SK-MEL-5 (cell line): Measurements from ENCODE around the gene RCCD1. TPM values are rescaled to one million over a fixed set of nuclear protein-coding genes. Genes with fewer than 3 reads are reported as not detected.
A peak's percentile ranks its signal among the peaks of the same experiment; 100 is the strongest.

ENCODE experiments used
- DNase-seq: peaks from one replicate; pipeline ENCODE4 v3.0.0-alpha.2; 2016; ENCODE audit warnings: low read depth, low spot score
- in situ Hi-C: cut with HindIII; loops from 2 replicates; pipeline ENCODE4 v1.10.0; 2016; ENCODE audit warnings: low sequenced_read_pairs, high pct_unique_total_duplicates, low pct_unique_long_range_greater_than_20kb
- total RNA-seq: library from RNA; depleted of rRNA; stranded (reverse); fragments of >200 nt; shearing (Covaris generic); gene quantifications from 2 replicates; pipeline ENCODE4 v1.2.3, GENCODE V29; 2014

The RCCD1 gene
- total RNA-seq, 1 experiment from 2014 or later: 9.9 TPM

- in situ Hi-C loops: no loop called here
- no peak for DNase-seq
Measured at GRCh38 chr15:90953947-90954711, 555 bp upstream of the RCCD1 start.

GRCh38 chr15:90955624-90956273, 1.1 kb downstream of the RCCD1 start:
- no peak for DNase-seq
- in situ Hi-C loops: no loop called here

- peak; percentile 44 for DNase-seq
- in situ Hi-C loops: no loop called here
Measured at GRCh38 chr15:90956274-90957030, 1.8 kb downstream of the RCCD1 start.

- in situ Hi-C loops: no loop called here
- no peak for DNase-seq
Measured at GRCh38 chr15:90957031-90957790, 2.5 kb downstream of the RCCD1 start.

GRCh38 chr15:90957791-90958190, 3.1 kb downstream of the RCCD1 start:
- no peak for DNase-seq
- in situ Hi-C loops: no loop called here

GRCh38 chr15:90959028-90959595, 4.4 kb downstream of the RCCD1 start:
- no peak for DNase-seq
- in situ Hi-C loops: no loop called here

- in situ Hi-C loops: no loop called here
- DNase-seq: no peak
Measured at GRCh38 chr15:90959894-90960293, 5.2 kb downstream of the RCCD1 start.

GRCh38 chr15:90960298-90961091, 5.8 kb downstream of the RCCD1 start:
- no peak for DNase-seq
- in situ Hi-C loops: no loop called here

GRCh38 chr15:90962021-90962420, 7.3 kb downstream of the RCCD1 start:
- in situ Hi-C loops: no loop called here
- DNase-seq: no peak

- in situ Hi-C loops: no loop called here
- DNase-seq: no peak
Measured at GRCh38 chr15:90966262-90966661, 11.6 kb downstream of the RCCD1 start.

GRCh38 chr15:90967206-90967605, 12.5 kb downstream of the RCCD1 start:
- in situ Hi-C loops: no loop called here
- DNase-seq: no peak

- in situ Hi-C loops: no loop called here
Measured at GRCh38 chr15:90968434-90968833, 13.8 kb downstream of the RCCD1 start.

GRCh38 chr15:90970274-90970673, 15.6 kb downstream of the RCCD1 start:
- no peak for DNase-seq
- in situ Hi-C loops: no loop called here

More at GRCh38 chr15:90968434-90968833, 13.8 kb downstream of the RCCD1 start:
- no peak for DNase-seq

GRCh38 chr15:90972133-90972532, 17.4 kb downstream of the RCCD1 start:
- in situ Hi-C loops: no loop called here
- DNase-seq: no peak

- in situ Hi-C loops: no loop called here
- DNase-seq: no peak
Measured at GRCh38 chr15:90974216-90974615, 19.5 kb downstream of the RCCD1 start.

GRCh38 chr15:90979582-90979981, 24.9 kb downstream of the RCCD1 start:
- in situ Hi-C loops: no loop called here
- no peak for DNase-seq

- in situ Hi-C loops: no loop called here
- DNase-seq: no peak
Measured at GRCh38 chr15:90981681-90982080, 27.0 kb downstream of the RCCD1 start.
